AG09319 (cell line): ENCODE data around the gene GSTP1.
"Not testable (repeated sequence)": the region's sequence is repeated elsewhere in the genome, so short reads cannot be mapped to it uniquely, and the experiment has no call there.

Experiments used
- DNase-seq: peaks from one replicate; pipeline ENCODE4 v3.0.0-alpha.2; 2010; ENCODE audit warnings: low read depth; ENCODE audit errors: extremely low read depth
- CTCF ChIP-seq: IDR thresholded peaks from 2 replicates; pipeline ENCODE4 v1.5.1; 2011; ENCODE audit warnings: low read depth, mild to moderate bottlenecking, inconsistent platforms, low read length, moderate library complexity

The GSTP1 gene

GRCh38 chr11:67542169-67542568 is 41.4 kb upstream of the GSTP1 start:
- DNase-seq = no peak
- TF ChIP-seq CTCF = no peak

GRCh38 chr11:67542971-67543370 is 40.6 kb upstream of the GSTP1 start:
- no peak for TF ChIP-seq CTCF
- no peak for DNase-seq

GRCh38 chr11:67543585-67543984 is 40.0 kb upstream of the GSTP1 start:
- DNase-seq = no peak
- TF ChIP-seq CTCF = no peak

GRCh38 chr11:67544616-67545242 is 38.9 kb upstream of the GSTP1 start:
- no peak for TF ChIP-seq CTCF
- no peak for DNase-seq

GRCh38 chr11:67545280-67545679 is 38.3 kb upstream of the GSTP1 start:
- no peak for DNase-seq
- TF ChIP-seq CTCF = no peak

- not testable (repeated sequence) for DNase-seq
These were observed 35.5 kb upstream of the GSTP1 start for GRCh38 chr11:67548112-67548511.

- DNase-seq = no peak
- no peak for TF ChIP-seq CTCF
These were observed 35.0 kb upstream of the GSTP1 start for GRCh38 chr11:67548555-67549110.

GRCh38 chr11:67551127-67551526 is 32.5 kb upstream of the GSTP1 start:
- DNase-seq = no peak
- TF ChIP-seq CTCF = no peak

- DNase-seq = not testable (repeated sequence)
These were observed 31.9 kb upstream of the GSTP1 start for GRCh38 chr11:67551697-67552096.
